HEK293T (cell line): ENCODE data around the gene BCAR3.

ENCODE experiments used
- CTCF ChIA-PET: fragments of 350-600 bp; formaldehyde crosslinking; extraction: SDS; loops from one replicate; lab custom pipeline; 2021; ENCODE audit warnings: antibody characterized with exemption, inconsistent platforms; lab: Yijun Ruan, JAX
- POLR2A ChIA-PET: fragments of 350-600 bp; formaldehyde crosslinking; extraction: SDS; loops from one replicate; lab custom pipeline; 2020; ENCODE audit warnings: antibody characterized with exemption, inconsistent platforms; lab: Yijun Ruan, JAX
- DNase-seq: peaks from one replicate; pipeline ENCODE4 v3.0.0; 2012; ENCODE audit warnings: mixed read lengths; ENCODE audit errors: extremely low spot score
- ARNT ChIP-seq: fragments of 450-650 bp; IDR thresholded peaks from 2 replicates; pipeline ENCODE4 v1.6.1; 2017; ENCODE audit warnings: mild to moderate bottlenecking
- BHLHE40 ChIP-seq: fragments of 450-650 bp; IDR thresholded peaks from 2 replicates; pipeline ENCODE4 v1.6.1; 2016; ENCODE audit warnings: mild to moderate bottlenecking, moderate library complexity, borderline replicate concordance
- CTBP1 ChIP-seq: fragments of 450-650 bp; IDR thresholded peaks from 2 replicates; pipeline ENCODE4 v1.6.1; 2016; ENCODE audit warnings: borderline replicate concordance
- ELF4 ChIP-seq: fragments of 450-650 bp; IDR thresholded peaks from 2 replicates; pipeline ENCODE4 v1.6.1; 2017; ENCODE audit warnings: antibody characterized with exemption
- FOXA1 ChIP-seq: fragments of 450-650 bp; IDR thresholded peaks from 2 replicates; pipeline ENCODE4 v1.6.1; 2016; ENCODE audit warnings: mild to moderate bottlenecking
- FOXK2 ChIP-seq: fragments of 450-650 bp; IDR thresholded peaks from 2 replicates; pipeline ENCODE4 v1.6.1; 2016; ENCODE audit warnings: mild to moderate bottlenecking
- FOXM1 ChIP-seq: fragments of 450-650 bp; IDR thresholded peaks from 2 replicates; pipeline ENCODE4 v1.6.1; 2017; ENCODE audit warnings: mild to moderate bottlenecking, borderline replicate concordance
- HDGF ChIP-seq: fragments of 450-650 bp; IDR thresholded peaks from 2 replicates; pipeline ENCODE4 v1.6.1; 2017; ENCODE audit warnings: antibody characterized with exemption, borderline replicate concordance
- L3MBTL2 ChIP-seq: fragments of 450-650 bp; conservative IDR thresholded peaks from 2 replicates; pipeline ENCODE4 v1.6.1; 2016; ENCODE audit warnings: mild to moderate bottlenecking
- LEF1 ChIP-seq: fragments of 450-650 bp; IDR thresholded peaks from 2 replicates; pipeline ENCODE4 v1.6.1; 2017; ENCODE audit warnings: mild to moderate bottlenecking, borderline replicate concordance
- NFRKB ChIP-seq: fragments of 450-650 bp; IDR thresholded peaks from 2 replicates; pipeline ENCODE4 v1.6.1; 2016; ENCODE audit warnings: mild to moderate bottlenecking, moderate library complexity
- PKNOX1 ChIP-seq: fragments of 450-650 bp; IDR thresholded peaks from 2 replicates; pipeline ENCODE4 v1.6.1; 2016
- SP1 ChIP-seq: fragments of 450-650 bp; IDR thresholded peaks from 2 replicates; pipeline ENCODE4 v1.6.1; 2017
- SUZ12 ChIP-seq: fragments of 450-650 bp; IDR thresholded peaks from 2 replicates; pipeline ENCODE4 v1.6.1; 2016; ENCODE audit warnings: mild to moderate bottlenecking
- TARDBP ChIP-seq: fragments of 450-650 bp; IDR thresholded peaks from 2 replicates; pipeline ENCODE4 v1.6.1; 2016
- ZNF384 ChIP-seq: fragments of 450-650 bp; IDR thresholded peaks from 2 replicates; pipeline ENCODE4 v1.6.1; 2016

BCAR3 gene

GRCh38 chr1:93605812-93606512, 75.7 kb downstream of the BCAR3 start:
- no peak for DNase-seq
- CTCF ChIA-PET = no interaction called here
- TF ChIP-seq HDGF (no peak), SP1 (no peak), FOXK2 (no peak), ARNT (no peak), FOXA1 (no peak)
- POLR2A ChIA-PET = no interaction called here

GRCh38 chr1:93605026-93605568, 76.5 kb downstream of the BCAR3 start:
- POLR2A ChIA-PET = no interaction called here

DNA sequence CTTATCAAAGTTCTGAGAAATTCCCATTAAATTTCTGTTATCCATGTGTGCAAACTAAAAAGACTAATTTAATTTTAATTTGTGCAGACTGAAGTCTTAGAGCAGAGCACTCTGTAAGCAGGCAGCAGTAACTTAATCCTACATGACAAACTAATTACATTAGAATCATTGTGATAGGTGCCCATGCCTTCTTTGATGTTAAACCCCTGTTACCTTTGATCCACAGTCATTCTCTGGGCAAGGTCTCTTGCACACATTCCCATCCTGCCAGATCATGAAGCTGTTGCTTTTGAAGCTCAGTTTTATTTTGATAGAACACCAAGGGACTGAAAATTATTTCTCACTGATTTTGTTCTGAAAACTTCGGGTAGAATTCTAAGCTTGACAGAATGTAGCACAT, 77.2 kb downstream of the BCAR3 start:
- DNase-seq = no peak
- CTCF ChIA-PET = no interaction called here
- no peak for TF ChIP-seq CTBP1
- no peak for TF ChIP-seq ARNT
- no peak for TF ChIP-seq ZNF384
- TF ChIP-seq L3MBTL2 = no peak
- no peak for TF ChIP-seq FOXK2
- TF ChIP-seq ELF4 = no peak
- TF ChIP-seq NFRKB = no peak
- TF ChIP-seq FOXA1 = no peak
- TF ChIP-seq SUZ12 = no peak
- TF ChIP-seq BHLHE40 = no peak
- TF ChIP-seq FOXM1 = no peak
- no peak for TF ChIP-seq HDGF
- no peak for TF ChIP-seq PKNOX1
- POLR2A ChIA-PET = no interaction called here

More at GRCh38 chr1:93605026-93605568, 76.5 kb downstream of the BCAR3 start:
- CTCF ChIA-PET = no interaction called here
- no peak for DNase-seq
- TF ChIP-seq TARDBP (no peak), CTBP1 (no peak), PKNOX1 (no peak)

GRCh38 chr1:93603601-93604000, 78.0 kb downstream of the BCAR3 start:
- ChIA-PET POLR2A (no interaction called here), CTCF (no interaction called here)
- TF ChIP-seq BHLHE40 (no peak), L3MBTL2 (no peak), FOXA1 (no peak)
- no peak for DNase-seq

DNA sequence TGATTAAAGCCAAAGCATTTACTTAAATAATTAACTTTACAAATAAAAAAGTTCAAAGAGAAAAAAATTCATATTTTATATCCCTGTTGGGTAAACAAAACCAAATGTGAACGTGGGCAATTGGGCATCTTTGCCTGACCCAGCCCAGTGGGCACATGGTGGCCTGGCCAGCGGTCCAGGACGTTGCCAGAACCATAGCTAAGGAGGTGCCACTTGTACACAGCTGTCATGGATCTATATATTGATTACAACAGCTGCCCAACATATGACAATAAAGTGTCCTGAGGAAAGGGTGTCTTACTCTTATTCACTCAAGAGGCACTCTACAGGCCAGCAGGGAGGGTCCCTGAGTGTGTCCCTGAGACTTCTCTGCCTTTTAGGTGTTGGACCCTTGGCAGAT, 78.5 kb downstream of the BCAR3 start:
- ChIA-PET CTCF (no interaction called here), POLR2A (no interaction called here)
- no peak for DNase-seq
- TF ChIP-seq FOXA1 = no peak
- no peak for TF ChIP-seq ZNF384
- TF ChIP-seq CTBP1 = no peak
- no peak for TF ChIP-seq HDGF
- TF ChIP-seq NFRKB = no peak
- no peak for TF ChIP-seq PKNOX1
- TF ChIP-seq FOXK2 = no peak
- TF ChIP-seq ARNT = no peak
- no peak for TF ChIP-seq LEF1
- TF ChIP-seq SP1 = no peak
- no peak for TF ChIP-seq FOXM1
- no peak for TF ChIP-seq L3MBTL2
- TF ChIP-seq TARDBP = no peak
- TF ChIP-seq SUZ12 = no peak

- ChIA-PET CTCF (interaction anchor here (0.5 kb wide), 1 partner anchor 461 kb away, joined by 3 read pairs; no protein-coding TSS in a partner anchor), POLR2A (no interaction called here)
- DNase-seq = no peak
- TF ChIP-seq HDGF = no peak
- TF ChIP-seq PKNOX1 = no peak
- no peak for TF ChIP-seq FOXM1
- TF ChIP-seq BHLHE40 = no peak
- no peak for TF ChIP-seq SP1
- TF ChIP-seq ZNF384 = no peak
- no peak for TF ChIP-seq ELF4
- TF ChIP-seq CTBP1 = no peak
These were observed 79.5 kb downstream of the BCAR3 start for GRCh38 chr1:93602101-93602500.

- no peak for DNase-seq
- TF ChIP-seq CTBP1 (no peak), NFRKB (no peak), TARDBP (no peak), ZNF384 (no peak), SP1 (no peak)
- ChIA-PET CTCF (interaction anchor here (0.5 kb wide), 1 partner anchor 462 kb away, joined by 3 read pairs; no protein-coding TSS in a partner anchor), POLR2A (no interaction called here)
These were observed 80.0 kb downstream of the BCAR3 start for GRCh38 chr1:93601686-93602085.
